Trophoblast cell (in vitro differentiated cells and primary cell): ENCODE data around the gene MIEF1.

Experiments used
- DNase-seq, 2 donors: peaks; one replicate each; pipeline ENCODE4 v3.0.0-alpha.2; 2016
- H2AFZ ChIP-seq: 2 replicates; pipeline ENCODE4 v1.6.1; 2013; ENCODE audit warnings: low read length, moderate library complexity, mild to moderate bottlenecking; ENCODE audit not compliant: insufficient read depth, poor library complexity
- H2AK5ac ChIP-seq: 2 replicates; pipeline ENCODE4 v1.6.1; 2013; ENCODE audit warnings: mild to moderate bottlenecking, low read length
- H2BK120ac ChIP-seq: 2 replicates; pipeline ENCODE4 v1.6.1; 2013; ENCODE audit warnings: low read length, mild to moderate bottlenecking, moderate library complexity; ENCODE audit not compliant: insufficient read depth, poor library complexity
- H2BK12ac ChIP-seq: 2 replicates; pipeline ENCODE4 v1.6.1; 2013; ENCODE audit warnings: mild to moderate bottlenecking, low read length, moderate library complexity
- H2BK5ac ChIP-seq: 2 replicates; pipeline ENCODE4 v1.6.1; 2013; ENCODE audit warnings: low read length, low read depth, moderate library complexity, mild to moderate bottlenecking; ENCODE audit not compliant: poor library complexity
- H3K14ac ChIP-seq: 2 replicates; pipeline ENCODE4 v1.6.1; 2013; ENCODE audit warnings: mild to moderate bottlenecking, low read length
- H3K18ac ChIP-seq: 2 replicates; pipeline ENCODE4 v1.6.1; 2013; ENCODE audit warnings: mild to moderate bottlenecking, low read length
- H3K23ac ChIP-seq: 2 replicates; pipeline ENCODE4 v1.6.1; 2013; ENCODE audit warnings: low read length
- H3K27ac ChIP-seq: 2 replicates; pipeline ENCODE4 v1.5.1; 2013; ENCODE audit warnings: low read depth, mild to moderate bottlenecking, inconsistent platforms, low read length, moderate library complexity
- H3K27me3 ChIP-seq: 2 replicates; pipeline ENCODE4 v1.6.1; 2013; ENCODE audit warnings: inconsistent platforms, mild to moderate bottlenecking, low read length, moderate library complexity; ENCODE audit not compliant: insufficient read depth
- H3K36me3 ChIP-seq, 2 experiments: 1 replicate in 1 of 2; 2 replicates in 1 of 2; pipeline ENCODE4 v1.6.1; 2013; ENCODE audit warnings: low read length in 2 of 2, mild to moderate bottlenecking in 2 of 2, moderate library complexity in 1 of 2; ENCODE audit not compliant: insufficient read depth in 2 of 2, control insufficient read depth in 1 of 2
- H3K4ac ChIP-seq: 2 replicates; pipeline ENCODE4 v1.6.1; 2013; ENCODE audit warnings: low read depth, mild to moderate bottlenecking, low read length, moderate library complexity
- H3K4me1 ChIP-seq, 2 experiments: 1 replicate in 1 of 2; 2 replicates in 1 of 2; pipeline ENCODE4 v1.6.1; 2013; ENCODE audit warnings: low read length in 2 of 2, mild to moderate bottlenecking in 2 of 2, moderate library complexity in 1 of 2; ENCODE audit not compliant: insufficient read depth in 2 of 2, control insufficient read depth in 1 of 2
- H3K4me2 ChIP-seq: 2 replicates; pipeline ENCODE4 v1.6.1; 2013; ENCODE audit warnings: inconsistent platforms, mild to moderate bottlenecking, low read length, moderate library complexity
- H3K4me3 ChIP-seq: 2 replicates; pipeline ENCODE4 v1.5.1; 2013; ENCODE audit warnings: mild to moderate bottlenecking, low read depth, low read length, inconsistent platforms
- H3K79me1 ChIP-seq: one replicate; pipeline ENCODE4 v1.6.1; 2013; ENCODE audit warnings: low read length
- H3K79me2 ChIP-seq: 2 replicates; pipeline ENCODE4 v1.6.1; 2013; ENCODE audit warnings: low read length, mild to moderate bottlenecking; ENCODE audit not compliant: control insufficient read depth, insufficient read depth, poor library complexity
- H3K9ac ChIP-seq: 2 replicates; pipeline ENCODE4 v1.6.1; 2013; ENCODE audit warnings: mild to moderate bottlenecking, low read length
- H3K9me3 ChIP-seq: 2 replicates; pipeline ENCODE4 v1.6.1; 2013; ENCODE audit warnings: low read depth, mild to moderate bottlenecking, control low read depth, inconsistent platforms, low read length; ENCODE audit not compliant: insufficient read depth
- H4K12ac ChIP-seq: 2 replicates; pipeline ENCODE4 v1.6.1; 2013; ENCODE audit warnings: low read depth, mild to moderate bottlenecking, low read length, moderate library complexity
- H4K8ac ChIP-seq: 2 replicates; pipeline ENCODE4 v1.6.1; 2013; ENCODE audit warnings: low read depth, mild to moderate bottlenecking, low read length, moderate library complexity
- H4K91ac ChIP-seq: one replicate; pipeline ENCODE4 v1.6.1; 2013; ENCODE audit warnings: low read depth, mild to moderate bottlenecking, low read length, moderate library complexity
- WGBS: extraction: QIAGEN DNeasy Blood & Tissue Kit; methylation state at CpG from one replicate; pipeline ENCODE4 v1.1.7; 2013; ENCODE audit warnings: missing lambda C conversion rate; ENCODE audit not compliant: insufficient read length, insufficient coverage; ENCODE audit errors: extremely low coverage; 5-methylcytosine and 5-hydroxymethylcytosine counted together

The MIEF1 gene

DNA sequence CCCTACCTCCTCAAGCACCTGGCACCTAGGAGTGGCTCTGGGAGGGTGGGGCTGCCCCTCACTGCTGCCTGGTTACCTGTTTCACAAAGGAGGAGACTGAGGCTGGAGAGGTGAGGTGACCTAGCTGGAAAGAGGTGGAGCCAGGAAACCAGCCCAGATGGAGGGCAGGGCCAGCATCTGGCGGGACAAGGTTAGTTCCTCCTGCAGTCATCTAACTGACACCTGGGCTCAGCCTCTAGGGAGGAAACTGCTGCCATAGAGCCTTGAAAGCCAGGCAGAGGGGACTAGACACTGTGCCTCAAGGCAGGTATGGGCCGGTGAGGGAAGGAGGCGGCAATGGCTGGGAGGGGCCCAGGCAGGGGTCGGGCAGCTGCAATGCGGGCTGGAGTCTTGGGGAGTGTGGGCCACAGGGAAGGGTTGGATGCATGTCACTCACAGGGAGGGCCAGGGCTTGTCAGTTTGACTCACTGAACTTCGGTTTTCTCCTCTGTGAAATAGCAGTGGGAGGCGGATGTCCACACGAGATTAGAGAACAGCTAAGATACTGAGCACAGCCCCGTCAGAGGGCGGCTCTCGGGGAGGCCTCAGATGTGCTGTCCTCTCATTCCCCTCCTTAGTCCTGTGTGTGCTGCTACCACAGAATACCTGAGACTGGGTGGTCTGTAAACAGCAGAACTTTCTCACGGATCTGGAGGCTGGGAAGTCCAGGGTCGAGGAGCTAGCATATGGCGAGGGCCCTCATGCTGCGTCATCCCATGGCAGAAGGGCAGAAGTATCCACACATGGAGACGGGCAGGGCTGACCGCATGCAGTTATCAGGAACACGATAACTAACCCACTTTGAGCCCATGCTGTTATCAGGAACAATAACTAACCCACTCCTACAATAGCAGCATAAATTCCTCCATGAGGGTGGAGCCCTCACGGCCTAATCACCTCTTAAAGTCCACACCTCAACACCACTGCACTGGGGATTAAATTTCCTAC is 29.2 kb upstream of the MIEF1 start:
- Histone ChIP-seq H3K4me2 (no peak overlapping the region), H2BK5ac (peak overlapping the region; percentile 46), H3K36me3 (peaks cover 9 to 10% of the 10 kb centered on the region in 2 experiments), H2BK12ac (peak overlapping the region; percentile 80), H4K12ac (no peak overlapping the region), H3K4ac (peak overlapping the region; percentile 31), H2AFZ (no peak overlapping the region), H4K91ac (peak overlapping the region; percentile 92), H3K14ac (peak overlapping the region; percentile 74), H3K27ac (peak overlapping the region; percentile 89), H3K9me3 (peaks cover 2% of the 10 kb centered on the region), H3K4me1 (peaks cover 64 to 65% of the 10 kb centered on the region in 2 experiments), H2AK5ac (peak overlapping the region; percentile 70), H2BK120ac (peak overlapping the region; percentile 52), H3K79me2 (peaks cover 33% of the 10 kb centered on the region), H3K79me1 (peaks cover 49% of the 10 kb centered on the region), H3K9ac (no peak overlapping the region), H3K27me3 (no peaks in the 10 kb centered on the region), H3K4me3 (no peak overlapping the region), H3K23ac (no peak overlapping the region), H3K18ac (peak overlapping the region; percentile 70), H4K8ac (peak overlapping the region; percentile 71)
- WGBS: no CpG with 5 or more reads among the region's 19 CpGs
- peak; percentile 98 to 99 for DNase-seq

DNA sequence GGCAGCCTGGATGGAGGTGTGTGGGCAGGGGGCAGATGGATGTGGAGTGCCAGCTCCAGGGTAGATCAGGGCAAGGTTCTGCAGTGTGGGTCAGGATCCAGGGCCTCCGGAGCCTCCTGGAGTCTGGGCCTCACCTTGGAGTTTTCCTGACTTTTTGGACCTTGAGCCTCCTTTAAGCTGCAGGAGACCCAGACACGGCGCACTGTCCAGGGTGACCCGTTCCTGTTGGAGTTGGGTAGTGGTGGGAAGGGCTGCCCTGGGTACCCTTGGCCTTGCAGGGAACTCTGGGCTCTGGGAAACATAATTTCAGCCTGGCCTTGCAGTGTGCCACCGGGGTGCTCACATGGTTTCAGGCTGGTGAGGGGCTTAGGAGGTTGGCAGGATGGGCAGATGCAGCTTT is 28.2 kb upstream of the MIEF1 start:
- Histone ChIP-seq H3K4me3 (no peak overlapping the region), H4K91ac (peak overlapping the region; percentile 92), H3K14ac (peak overlapping the region; percentile 10), H4K12ac (no peak overlapping the region), H2AK5ac (peak overlapping the region; percentile 16), H3K4ac (no peak overlapping the region), H3K27ac (peak overlapping the region; percentile 89), H3K9ac (peak overlapping the region; percentile 14), H4K8ac (peak overlapping the region; percentile 2), H2BK5ac (peak overlapping the region; percentile 60), H3K9me3 (peaks cover 2% of the 10 kb centered on the region), H2AFZ (no peak overlapping the region), H3K23ac (no peak overlapping the region), H3K79me1 (peaks cover 47% of the 10 kb centered on the region), H2BK12ac (peak overlapping the region; percentile 4), H2BK120ac (peak overlapping the region; percentile 12), H3K4me1 (peaks cover 59 to 60% of the 10 kb centered on the region in 2 experiments), H3K18ac (peak overlapping the region; percentile 36), H3K79me2 (peaks cover 29% of the 10 kb centered on the region), H3K27me3 (no peaks in the 10 kb centered on the region), H3K4me2 (no peak overlapping the region), H3K36me3 (peaks cover 11% of the 10 kb centered on the region in 2 experiments)
- DNase-seq: peak in 1 of 2 donors; percentile 45
- WGBS: no CpG with 5 or more reads among the region's 5 CpGs

DNA sequence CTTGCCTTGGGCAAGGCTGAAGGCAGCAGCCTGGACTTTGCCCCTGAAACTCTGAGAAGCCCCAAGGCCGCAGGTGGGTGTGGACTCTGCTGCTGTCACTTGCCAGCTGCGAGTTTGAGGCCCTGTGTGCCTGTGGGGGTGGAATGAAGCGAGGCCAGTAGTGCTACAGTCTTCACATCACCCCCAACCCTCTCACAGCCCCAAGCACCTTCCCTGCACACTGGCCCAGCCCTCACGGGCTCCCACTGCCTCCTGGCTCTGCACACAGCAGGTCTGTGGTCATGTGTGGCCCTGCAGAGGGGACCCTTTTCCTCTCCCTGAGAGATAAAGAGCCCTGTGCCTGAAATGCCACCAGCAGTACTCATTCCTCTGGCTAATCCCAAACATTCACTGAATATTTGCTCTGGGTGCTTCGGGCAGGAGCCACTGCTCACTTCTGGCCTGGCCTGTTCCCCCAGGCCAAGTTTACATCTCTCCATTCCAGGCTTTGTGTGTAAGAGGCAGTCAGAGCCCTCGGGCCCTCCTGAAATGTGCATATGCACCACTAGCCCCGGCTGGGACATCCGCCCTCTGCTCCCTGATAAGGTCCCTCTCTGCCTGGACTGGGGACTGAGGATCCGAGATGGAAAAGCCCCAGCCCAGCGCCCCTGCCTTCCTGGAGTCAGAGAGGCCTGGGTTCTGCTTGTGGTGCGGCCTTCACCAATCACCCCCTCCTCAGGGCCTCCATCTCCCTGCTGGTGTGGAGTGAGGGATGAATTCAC is 27.6 kb upstream of the MIEF1 start:
- peak overlapping the region; percentile 4 for H2BK12ac ChIP-seq
- no peak overlapping the region for H4K8ac ChIP-seq
- peak overlapping the region; percentile 16 for H2AK5ac ChIP-seq
- peaks cover 25% of the 10 kb centered on the region for H3K79me2 ChIP-seq
- H3K4ac ChIP-seq: no peak overlapping the region
- H2BK120ac ChIP-seq: peak overlapping the region; percentile 57
- peak overlapping the region; percentile 89 for H3K27ac ChIP-seq
- peaks cover 45% of the 10 kb centered on the region for H3K79me1 ChIP-seq
- H3K9me3 ChIP-seq: no peaks in the 10 kb centered on the region
- H3K27me3 ChIP-seq: no peaks in the 10 kb centered on the region
- peaks cover 10 to 11% of the 10 kb centered on the region in 2 experiments for H3K36me3 ChIP-seq
- no peak overlapping the region for H3K9ac ChIP-seq
- H3K4me1 ChIP-seq: peaks cover 53 to 56% of the 10 kb centered on the region in 2 experiments
- no peak overlapping the region for H3K23ac ChIP-seq
- H3K14ac ChIP-seq: peak overlapping the region; percentile 10
- H3K4me3 ChIP-seq: no peak overlapping the region
- H4K12ac ChIP-seq: no peak overlapping the region
- DNase-seq: peak; percentile 99
- H3K4me2 ChIP-seq: no peak overlapping the region
- no CpG with 5 or more reads among the region's 11 CpGs for WGBS
- H2BK5ac ChIP-seq: peak overlapping the region; percentile 60
- peak overlapping the region; percentile 92 for H4K91ac ChIP-seq
- H3K18ac ChIP-seq: peak overlapping the region; percentile 36
- no peak overlapping the region for H2AFZ ChIP-seq

GRCh38 chr22:39475337-39475736 is 26.8 kb upstream of the MIEF1 start:
- WGBS: no CpG with 5 or more reads among the region's 9 CpGs
- Histone ChIP-seq H2AK5ac (peak overlapping the region; percentile 31), H3K27me3 (no peaks in the 10 kb centered on the region), H3K4me3 (no peak overlapping the region), H3K9ac (no peak overlapping the region), H3K36me3 (peaks cover 8 to 13% of the 10 kb centered on the region in 2 experiments), H3K9me3 (no peaks in the 10 kb centered on the region), H4K8ac (peak overlapping the region; percentile 67), H3K79me2 (peaks cover 18% of the 10 kb centered on the region), H3K27ac (peak overlapping the region; percentile 75), H3K14ac (peak overlapping the region; percentile 28), H3K18ac (peak overlapping the region; percentile 86), H3K4me2 (no peak overlapping the region), H3K23ac (no peak overlapping the region), H2BK5ac (peak overlapping the region; percentile 60), H3K4me1 (peaks cover 45 to 48% of the 10 kb centered on the region in 2 experiments), H3K79me1 (peaks cover 40% of the 10 kb centered on the region), H2BK12ac (peak overlapping the region; percentile 61), H3K4ac (peak overlapping the region; percentile 66), H4K12ac (no peak overlapping the region), H2BK120ac (peak overlapping the region; percentile 82), H2AFZ (no peak overlapping the region), H4K91ac (peak overlapping the region; percentile 94)
- DNase-seq: peak; percentile 35 to 48
